AG09309 (cell line): Measurements from ENCODE around the gene AFM.
"Not testable (repeated sequence)": the region's sequence is repeated elsewhere in the genome, so short reads cannot be mapped to it uniquely, and the experiment has no call there.

Experiments
- DNase-seq: peaks from one replicate; pipeline ENCODE4 v3.0.0-alpha.2; 2010; ENCODE audit warnings: low read depth
- H3K4me3 ChIP-seq: 2 replicates; pipeline ENCODE4 v1.5.1; 2011; ENCODE audit warnings: mild to moderate bottlenecking, low read depth, low read length, moderate library complexity; ENCODE audit not compliant: control insufficient read depth
- CTCF ChIP-seq: IDR thresholded peaks from 2 replicates; pipeline ENCODE4 v1.5.1; 2011; ENCODE audit warnings: mild to moderate bottlenecking, low read depth, low read length, inconsistent platforms; ENCODE audit not compliant: insufficient read depth, control insufficient read depth; ENCODE audit errors: missing control alignments

Gene AFM

GRCh38 chr4:73538162-73538561 lies 56.6 kb downstream of the AFM start:
- no peak for DNase-seq
- no peak overlapping the region for H3K4me3 ChIP-seq
- TF ChIP-seq CTCF = no peak

DNA sequence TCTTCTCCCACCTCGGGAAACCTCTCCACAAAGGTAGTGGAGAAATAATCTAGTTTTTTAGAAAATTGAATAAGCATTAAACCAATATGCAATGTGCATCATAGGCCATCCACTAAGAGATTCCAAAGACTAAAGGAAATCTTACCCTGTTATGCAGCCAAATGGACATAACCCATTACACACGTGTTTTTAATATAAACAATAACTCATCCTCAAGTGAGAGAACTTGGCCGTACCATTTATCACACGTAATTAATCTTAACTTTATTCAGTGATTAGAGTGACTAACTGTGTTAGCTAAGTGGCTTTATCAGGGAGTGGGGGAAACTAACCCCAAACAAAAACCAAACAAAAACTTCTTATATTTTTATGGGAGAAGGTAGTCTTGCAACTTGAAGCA lies 57.8 kb downstream of the AFM start:
- no peak for TF ChIP-seq CTCF
- DNase-seq = no peak
- H3K4me3 ChIP-seq = no peak overlapping the region

GRCh38 chr4:73540826-73541225 lies 59.3 kb downstream of the AFM start:
- DNase-seq = no peak
- H3K4me3 ChIP-seq = no peak overlapping the region
- TF ChIP-seq CTCF = no peak

GRCh38 chr4:73541251-73541650 lies 59.7 kb downstream of the AFM start:
- no peak for DNase-seq
- H3K4me3 ChIP-seq = no peak overlapping the region
- no peak for TF ChIP-seq CTCF

DNA sequence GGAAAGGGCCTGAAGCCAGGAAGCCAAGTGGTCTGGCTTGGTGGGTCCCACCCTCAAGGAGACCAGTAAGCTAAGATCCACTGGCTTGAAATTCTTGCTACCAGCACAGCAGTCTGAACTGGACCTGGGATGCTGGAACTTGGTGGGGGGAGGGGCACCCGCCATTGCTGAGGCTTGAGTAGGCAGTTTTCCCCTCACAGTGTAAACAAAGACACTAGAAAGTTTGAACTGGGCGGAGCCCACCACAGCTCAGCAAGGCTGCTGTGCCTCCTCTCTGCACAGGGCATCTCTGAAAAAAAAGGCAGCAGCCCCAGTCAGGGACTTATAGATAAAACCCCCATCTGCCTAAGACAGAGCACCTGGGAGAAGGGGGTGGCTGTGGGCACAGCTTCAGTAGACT lies 63.1 kb downstream of the AFM start:
- no peak overlapping the region for H3K4me3 ChIP-seq
- DNase-seq = no peak
- no peak for TF ChIP-seq CTCF

GRCh38 chr4:73550865-73551264 lies 69.3 kb downstream of the AFM start:
- H3K4me3 ChIP-seq, DNase-seq: not testable (repeated sequence)
